CD8-positive, alpha-beta memory T cell (primary cell): ENCODE results near the gene ERGIC2. TPM values are rescaled to one million over a fixed set of nuclear protein-coding genes. Genes with fewer than 3 reads are reported as not detected.
A peak's percentile ranks its signal among the peaks of the same experiment; 100 is the strongest.

ENCODE experiments used
- CTCF ChIA-PET: fragments of 350-600 bp; sonication (Branson Sonifier 250); formaldehyde crosslinking; loops from one replicate; lab custom pipeline; 2021; ENCODE audit warnings: antibody characterized with exemption; lab: Charles Lee
- POLR2A ChIA-PET: fragments of 350-600 bp; sonication (Branson Sonifier 250); formaldehyde crosslinking; loops from one replicate; lab custom pipeline; 2021; ENCODE audit warnings: antibody characterized with exemption; lab: Charles Lee
- DNase-seq, 5 donors: peaks; one replicate each; pipeline versions ENCODE4 v3.0.0 to v3.0.0-alpha.2; 2020 to 2022; ENCODE audit warnings: mixed read lengths in 1 of 5
- H3K27ac ChIP-seq: one replicate; pipeline ENCODE4 v1.7.0; 2013; ENCODE audit warnings: low read depth, mild to moderate bottlenecking, low read length, moderate library complexity
- H3K27me3 ChIP-seq: 2 replicates; pipeline ENCODE4 v1.7.0; 2013; ENCODE audit warnings: low read length, mild to moderate bottlenecking; ENCODE audit not compliant: insufficient read depth, poor library complexity, severe bottlenecking
- H3K36me3 ChIP-seq: 2 replicates; pipeline ENCODE4 v1.7.0; 2013; ENCODE audit warnings: mild to moderate bottlenecking, low read length, moderate library complexity; ENCODE audit not compliant: insufficient read depth
- H3K4me1 ChIP-seq: 2 replicates; pipeline ENCODE4 v1.7.0; 2013; ENCODE audit warnings: mild to moderate bottlenecking, low read length, moderate library complexity; ENCODE audit not compliant: insufficient read depth
- H3K4me3 ChIP-seq: 2 replicates; pipeline ENCODE4 v1.7.0; 2013; ENCODE audit warnings: mild to moderate bottlenecking, low read length
- H3K9me3 ChIP-seq: 2 replicates; pipeline ENCODE4 v1.7.0; 2013; ENCODE audit warnings: mild to moderate bottlenecking, low read length
- H3K27ac Mint-ChIP-seq, 8 donors: one replicate each; pipeline ENCODE4 v1.8.0; 2020 to 2021; ENCODE audit warnings: mixed read lengths in 8 of 8, mild to moderate bottlenecking in 6 of 8, inconsistent platforms in 3 of 8, moderate library complexity in 3 of 8
- H3K27me3 Mint-ChIP-seq, 2 donors: one replicate each; pipeline ENCODE4 v1.8.0; 2020 to 2021; ENCODE audit warnings: mixed read lengths in 2 of 2, mild to moderate bottlenecking in 1 of 2, moderate library complexity in 1 of 2
- H3K36me3 Mint-ChIP-seq, 3 donors: one replicate each; pipeline ENCODE4 v1.8.0; 2020 to 2021; ENCODE audit warnings: mixed read lengths in 3 of 3, inconsistent platforms in 1 of 3, mild to moderate bottlenecking in 1 of 3
- H3K4me1 Mint-ChIP-seq, 3 donors: one replicate each; pipeline ENCODE4 v1.8.0; 2020 to 2021; ENCODE audit warnings: mixed read lengths in 3 of 3, inconsistent platforms in 1 of 3, mild to moderate bottlenecking in 1 of 3
- H3K4me3 Mint-ChIP-seq, 7 donors: one replicate each; pipeline ENCODE4 v1.8.0; 2020 to 2021; ENCODE audit warnings: mixed read lengths in 7 of 7, mild to moderate bottlenecking in 6 of 7, moderate library complexity in 4 of 7, inconsistent platforms in 2 of 7
- H3K9me3 Mint-ChIP-seq, 5 donors: one replicate each; pipeline ENCODE4 v1.8.0; 2020 to 2022; ENCODE audit warnings: mixed read lengths in 5 of 5, mild to moderate bottlenecking in 3 of 5, moderate library complexity in 2 of 5, inconsistent platforms in 1 of 5
- polyA plus RNA-seq: library from polyadenylated mRNA; unstranded; fragments of 300-500 nt; fragmentation: Illumina TruSeq; gene quantifications from one replicate; pipeline ENCODE4 v1.2.3, GENCODE V29; 2021
- total RNA-seq, 2 experiments: library from RNA; stranded (reverse); gene quantifications; one replicate each; pipeline ENCODE4 v1.2.3, GENCODE V29; 2021

The ERGIC2 gene
- total and polyA plus RNA-seq, 3 experiments from 2014 or later, result 116 to 130 (median 127) TPM

DNA sequence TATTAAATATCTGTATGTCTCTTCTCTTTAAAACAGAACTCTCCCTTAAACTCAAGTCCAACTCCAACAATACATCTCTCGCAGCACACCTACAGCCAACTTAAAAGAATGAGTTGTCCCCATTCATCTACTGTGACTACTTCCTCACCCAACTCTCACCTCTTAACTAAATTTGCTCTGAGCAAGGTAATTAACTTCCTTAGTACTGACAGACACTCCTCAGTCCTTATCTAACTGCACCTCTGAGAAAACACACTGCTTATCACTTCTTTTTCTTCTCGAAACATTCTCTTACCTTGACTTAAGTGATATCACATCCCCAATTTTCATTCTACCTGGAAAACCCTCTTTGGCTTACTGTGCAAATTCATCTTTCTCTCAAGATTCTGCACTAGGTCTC, 7.0 kb downstream of the ERGIC2 start:
- CTCF ChIA-PET, result no interaction called here
- no peak overlapping the region for H3K4me3 ChIP-seq
- H3K27me3 ChIP-seq, result no peaks in the 10 kb centered on the region
- Mint-ChIP-seq H3K9me3 (no peaks in the 10 kb centered on the region), H3K27ac (no peak overlapping the region), H3K36me3 (peaks cover 0 to 30% (median 5%) of the 10 kb centered on the region in 3 donors), H3K4me1 (peaks cover 26 to 41% (median 40%) of the 10 kb centered on the region in 3 donors), H3K4me3 (no peak overlapping the region), H3K27me3 (no peaks in the 10 kb centered on the region)
- H3K36me3 ChIP-seq, result peaks cover 12% of the 10 kb centered on the region
- peaks cover 7% of the 10 kb centered on the region for H3K4me1 ChIP-seq
- POLR2A ChIA-PET, result no interaction called here
- H3K27ac ChIP-seq, result no peak overlapping the region
- DNase-seq, result no peak
- no peaks in the 10 kb centered on the region for H3K9me3 ChIP-seq

DNA sequence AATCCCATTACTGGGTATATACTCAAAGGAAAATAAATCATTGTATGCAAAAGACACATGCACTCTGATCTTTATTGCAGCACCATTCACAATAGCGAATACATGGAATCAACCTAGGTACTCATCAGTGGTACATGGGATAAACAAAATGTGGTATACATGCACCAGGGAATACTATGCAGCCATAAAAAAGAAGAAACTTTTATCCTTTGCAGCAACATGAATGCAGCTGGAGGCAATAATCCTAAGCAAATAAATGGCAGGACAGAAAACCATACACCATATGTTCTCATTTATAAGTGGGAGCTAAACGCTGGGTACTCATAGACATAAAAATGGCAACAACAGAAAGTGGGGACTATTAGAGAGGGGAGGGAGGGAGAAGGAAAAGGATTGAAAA, 15.9 kb downstream of the ERGIC2 start:
- peaks cover 19 to 71% (median 21%) of the 10 kb centered on the region in 3 donors for H3K36me3 Mint-ChIP-seq
- DNase-seq, result no peak
- H3K4me1 ChIP-seq, result no peaks in the 10 kb centered on the region
- POLR2A ChIA-PET, result no interaction called here
- H3K4me3 ChIP-seq, result no peak overlapping the region
- H3K36me3 ChIP-seq, result peaks cover 19% of the 10 kb centered on the region
- no peak overlapping the region for H3K27ac ChIP-seq
- H3K4me1 Mint-ChIP-seq, result peaks cover 12 to 21% (median 18%) of the 10 kb centered on the region in 3 donors
- no peaks in the 10 kb centered on the region for H3K9me3 ChIP-seq
- no peaks in the 10 kb centered on the region for H3K9me3 Mint-ChIP-seq
- no peak overlapping the region for H3K4me3 Mint-ChIP-seq
- CTCF ChIA-PET, result no interaction called here
- H3K27ac Mint-ChIP-seq, result no peak overlapping the region
- no peaks in the 10 kb centered on the region for H3K27me3 Mint-ChIP-seq
- no peaks in the 10 kb centered on the region for H3K27me3 ChIP-seq

DNA sequence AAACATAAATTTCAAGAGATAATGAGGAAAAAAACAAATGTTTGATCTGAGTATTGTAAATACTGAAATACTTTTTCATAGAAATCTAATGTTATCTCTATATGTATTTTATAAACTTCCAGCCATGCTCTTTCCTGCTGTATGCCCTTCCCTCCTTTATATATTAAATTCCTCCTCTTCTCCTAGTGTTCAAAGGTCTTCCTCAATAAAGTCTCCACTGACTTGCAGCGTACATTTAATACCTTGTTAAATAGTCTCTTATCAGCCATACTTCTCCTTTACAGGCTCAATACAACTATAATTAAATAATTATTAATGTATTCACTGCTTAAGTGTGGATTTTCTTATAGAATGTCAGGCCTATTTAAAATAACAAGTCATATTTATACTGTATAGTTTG, 26.0 kb downstream of the ERGIC2 start:
- Histone ChIP-seq H3K4me3 (no peak overlapping the region), H3K4me1 (no peaks in the 10 kb centered on the region), H3K36me3 (peaks cover 21% of the 10 kb centered on the region), H3K27ac (no peak overlapping the region), H3K9me3 (no peaks in the 10 kb centered on the region), H3K27me3 (no peaks in the 10 kb centered on the region)
- ChIA-PET POLR2A (no interaction called here), CTCF (no interaction called here)
- peaks cover 0 to 70% (median 29%) of the 10 kb centered on the region in 3 donors for H3K36me3 Mint-ChIP-seq
- H3K9me3 Mint-ChIP-seq, result no peaks in the 10 kb centered on the region
- no peak overlapping the region for H3K4me3 Mint-ChIP-seq
- H3K27me3 Mint-ChIP-seq, result no peaks in the 10 kb centered on the region
- DNase-seq, result no peak
- H3K27ac Mint-ChIP-seq, result no peak overlapping the region
- H3K4me1 Mint-ChIP-seq, result peaks cover 1 to 4% (median 4%) of the 10 kb centered on the region in 3 donors

DNA sequence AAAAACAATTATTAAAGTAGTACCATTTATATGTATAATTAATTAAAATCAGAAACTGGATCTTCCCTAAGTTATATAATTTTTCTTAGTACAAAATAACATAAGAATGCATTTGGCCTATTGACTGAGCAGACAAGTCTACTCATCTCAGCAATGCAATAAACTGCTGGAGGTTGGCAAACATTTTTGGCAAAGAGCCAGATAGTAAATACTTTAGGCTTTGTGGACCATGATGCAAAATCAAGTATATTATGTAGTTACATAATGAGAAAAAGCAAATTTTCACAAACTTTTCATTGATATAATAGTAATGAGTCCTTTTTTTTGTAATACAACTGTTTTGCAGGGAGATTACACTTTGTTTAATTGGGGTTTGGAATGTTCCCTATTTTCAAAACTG, 30.9 kb downstream of the ERGIC2 start:
- Mint-ChIP-seq H3K4me1 (peaks cover 1 to 4% (median 4%) of the 10 kb centered on the region in 3 donors), H3K4me3 (no peak overlapping the region), H3K9me3 (no peaks in the 10 kb centered on the region), H3K27ac (no peak overlapping the region), H3K36me3 (peaks cover 5 to 66% (median 13%) of the 10 kb centered on the region in 3 donors), H3K27me3 (no peaks in the 10 kb centered on the region)
- no peak overlapping the region for H3K4me3 ChIP-seq
- H3K36me3 ChIP-seq, result peaks cover 23% of the 10 kb centered on the region
- no peaks in the 10 kb centered on the region for H3K4me1 ChIP-seq
- no peak for DNase-seq
- no peak overlapping the region for H3K27ac ChIP-seq
- ChIA-PET CTCF (no interaction called here), POLR2A (no interaction called here)
- no peaks in the 10 kb centered on the region for H3K9me3 ChIP-seq
- H3K27me3 ChIP-seq, result no peaks in the 10 kb centered on the region

DNA sequence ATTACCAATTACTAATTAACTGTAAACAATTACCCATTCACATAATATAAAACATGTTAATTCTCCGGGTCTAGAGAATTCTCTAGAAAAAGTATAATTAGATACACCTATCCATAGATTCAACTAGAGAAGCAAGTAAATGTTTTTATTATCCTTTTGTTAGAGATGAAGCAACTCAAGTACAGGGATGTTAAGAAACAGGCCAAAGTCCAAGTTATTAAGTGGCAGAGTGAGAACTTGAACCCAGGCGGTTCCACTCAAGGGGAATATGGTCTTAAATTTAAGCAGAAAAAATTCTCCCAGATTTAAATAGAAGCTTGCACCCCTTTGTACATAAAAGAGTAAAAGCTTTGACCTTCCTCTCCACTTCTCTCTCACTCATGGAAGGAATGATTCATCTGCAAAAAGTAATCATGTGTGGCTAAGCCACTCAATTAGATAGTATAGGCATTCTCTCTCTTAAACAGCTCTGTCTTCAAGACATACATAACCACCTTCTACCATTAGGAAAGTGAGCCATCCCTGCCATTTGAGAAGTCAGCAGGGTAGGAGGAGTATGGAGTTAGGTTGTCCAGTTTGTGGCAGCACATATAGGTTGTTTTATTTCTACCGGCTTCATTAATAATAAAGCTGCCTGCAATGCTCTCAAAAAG, 34.1 kb downstream of the ERGIC2 start:
- Histone ChIP-seq H3K4me3 (no peak overlapping the region), H3K4me1 (no peaks in the 10 kb centered on the region), H3K27ac (no peak overlapping the region), H3K36me3 (peaks cover 36% of the 10 kb centered on the region), H3K27me3 (no peaks in the 10 kb centered on the region), H3K9me3 (no peaks in the 10 kb centered on the region)
- Mint-ChIP-seq H3K9me3 (no peaks in the 10 kb centered on the region), H3K4me3 (no peak overlapping the region), H3K36me3 (peaks cover 5 to 74% (median 16%) of the 10 kb centered on the region in 3 donors), H3K27ac (peak overlapping the region in 1 of 8 donors; percentile 8), H3K27me3 (no peaks in the 10 kb centered on the region), H3K4me1 (peaks cover 1 to 4% (median 4%) of the 10 kb centered on the region in 3 donors)
- POLR2A ChIA-PET, result no interaction called here
- CTCF ChIA-PET, result interaction anchor here (1.0 to 1.1 kb wide), 2 partner anchors 15 to 52 kb away, joined by 3 read pairs; no protein-coding TSS in a partner anchor
- no peak for DNase-seq

DNA sequence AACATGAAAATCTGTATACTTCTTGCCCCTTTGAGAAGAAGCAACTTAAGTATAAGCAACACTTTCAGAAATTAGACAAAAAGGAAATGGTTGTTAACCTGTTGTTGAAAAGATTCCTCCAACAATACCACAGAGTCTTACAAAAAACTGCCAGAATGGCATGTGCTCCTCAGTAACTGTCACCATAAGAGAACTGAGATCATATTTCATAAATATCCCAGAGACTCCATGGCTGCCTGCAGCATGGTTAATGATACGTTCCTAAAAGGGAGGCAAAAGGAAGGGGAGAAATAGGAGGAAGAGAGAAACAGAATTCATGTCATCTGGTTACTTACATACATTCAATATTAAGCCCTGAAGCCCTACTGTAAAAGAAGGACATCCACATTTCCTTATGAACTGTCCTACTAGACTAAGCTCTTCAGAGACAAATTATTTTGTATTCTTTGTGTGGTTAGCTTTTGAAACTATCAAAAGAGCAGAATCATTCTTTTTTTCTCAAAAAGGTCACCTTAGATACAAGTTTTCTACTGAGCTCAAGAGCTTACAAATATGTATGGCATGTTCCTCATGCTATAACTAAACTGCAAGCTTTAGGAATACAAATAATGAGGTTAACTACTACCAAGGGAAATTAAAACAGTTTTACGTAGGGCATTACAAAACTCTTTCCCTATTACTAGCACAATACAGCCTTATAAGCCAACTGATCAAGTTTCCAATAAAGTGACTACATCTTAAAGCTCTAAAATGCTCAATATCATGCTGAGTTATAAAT, 37.8 kb downstream of the ERGIC2 start:
- Mint-ChIP-seq H3K27ac (peak overlapping the region in 4 of 8 donors; percentile 1 to 82 (median 28)), H3K4me3 (no peak overlapping the region), H3K9me3 (no peaks in the 10 kb centered on the region), H3K27me3 (no peaks in the 10 kb centered on the region), H3K4me1 (no peaks in the 10 kb centered on the region), H3K36me3 (peaks cover 5 to 77% (median 16%) of the 10 kb centered on the region in 3 donors)
- H3K27me3 ChIP-seq, result no peaks in the 10 kb centered on the region
- CTCF ChIA-PET, result no interaction called here
- no peak overlapping the region for H3K4me3 ChIP-seq
- DNase-seq, result no peak
- POLR2A ChIA-PET, result no interaction called here
- no peaks in the 10 kb centered on the region for H3K9me3 ChIP-seq
- no peaks in the 10 kb centered on the region for H3K4me1 ChIP-seq
- no peak overlapping the region for H3K27ac ChIP-seq
- peaks cover 23% of the 10 kb centered on the region for H3K36me3 ChIP-seq

DNA sequence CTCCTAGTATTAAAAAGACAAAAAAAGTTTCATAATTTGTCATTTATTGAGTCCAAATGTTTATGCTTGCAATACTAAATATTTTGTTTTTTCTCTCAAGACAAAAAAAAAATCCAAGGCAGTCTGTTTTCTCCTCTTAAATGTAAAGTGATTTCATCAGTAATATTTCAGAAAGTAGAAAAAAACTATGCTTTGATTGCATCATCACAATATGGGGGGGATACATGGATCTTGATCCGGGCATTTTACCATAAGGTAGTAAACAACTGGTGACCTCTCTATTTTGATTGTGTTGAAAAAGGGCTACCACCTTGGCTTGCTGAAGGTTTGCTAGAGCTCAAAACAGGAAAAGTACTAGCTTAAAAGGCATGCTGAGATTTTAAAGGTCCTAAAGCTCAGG, 43.6 kb downstream of the ERGIC2 start:
- Mint-ChIP-seq H3K27me3 (no peaks in the 10 kb centered on the region), H3K4me1 (no peaks in the 10 kb centered on the region), H3K4me3 (peak overlapping the region in 1 of 7 donors; percentile 18), H3K27ac (no peak overlapping the region), H3K9me3 (no peaks in the 10 kb centered on the region), H3K36me3 (peaks cover 0 to 47% (median 9%) of the 10 kb centered on the region in 3 donors)
- Histone ChIP-seq H3K9me3 (no peaks in the 10 kb centered on the region), H3K36me3 (peaks cover 3% of the 10 kb centered on the region), H3K27me3 (no peaks in the 10 kb centered on the region), H3K4me1 (no peaks in the 10 kb centered on the region), H3K4me3 (no peak overlapping the region), H3K27ac (no peak overlapping the region)
- POLR2A ChIA-PET, result no interaction called here
- CTCF ChIA-PET, result no interaction called here
- DNase-seq, result no peak

DNA sequence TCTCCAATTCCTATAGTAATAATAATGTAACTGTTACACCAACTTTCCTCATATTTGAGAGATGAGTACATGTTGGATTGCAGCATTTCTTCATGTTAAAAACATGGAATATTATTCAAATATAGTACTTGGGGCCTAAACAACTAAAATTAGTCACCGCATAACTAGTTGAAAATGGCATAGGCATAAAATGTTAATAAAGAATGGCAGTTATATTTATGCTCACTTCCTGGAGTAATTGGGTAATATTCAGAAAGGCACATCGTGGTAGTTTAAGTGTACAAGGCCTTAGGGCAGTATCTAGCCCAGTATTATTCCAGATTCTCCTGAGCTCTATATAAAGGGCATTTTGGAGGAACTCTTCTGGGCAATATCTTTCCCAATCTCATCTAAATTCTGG, 46.0 kb downstream of the ERGIC2 start:
- Histone ChIP-seq H3K9me3 (no peaks in the 10 kb centered on the region), H3K4me1 (no peaks in the 10 kb centered on the region), H3K27me3 (no peaks in the 10 kb centered on the region), H3K4me3 (no peak overlapping the region), H3K27ac (no peak overlapping the region), H3K36me3 (no peaks in the 10 kb centered on the region)
- no peak for DNase-seq
- peaks cover 0 to 27% (median 4%) of the 10 kb centered on the region in 3 donors for H3K36me3 Mint-ChIP-seq
- H3K27ac Mint-ChIP-seq, result no peak overlapping the region
- H3K9me3 Mint-ChIP-seq, result no peaks in the 10 kb centered on the region
- H3K4me1 Mint-ChIP-seq, result peaks cover 0 to 2% (median 0%) of the 10 kb centered on the region in 3 donors
- ChIA-PET CTCF (interaction anchor here (1.8 kb wide), 1 partner anchor 17 kb away, joined by 6 read pairs; no protein-coding TSS in a partner anchor), POLR2A (no interaction called here)
- H3K27me3 Mint-ChIP-seq, result no peaks in the 10 kb centered on the region
- H3K4me3 Mint-ChIP-seq, result no peak overlapping the region
